Endothelial cell of umbilical vein (primary cell): ENCODE measurements around the gene DENND1A. TPM values are rescaled to one million over a fixed set of nuclear protein-coding genes. Genes with fewer than 3 reads are reported as not detected.

Experiments
- BruUV-seq: library from RNA; stranded (reverse); fragments of 400-500 nt; replicated peaks from 2 replicates; lab custom pipeline; 2021; lab: Mats Ljungman, UMichigan
- CTCF ChIA-PET: fragments of 300-600, 350-600 bp; sonication (Branson Sonifier 250); formaldehyde crosslinking; loops from one replicate; lab custom pipeline; 2021; ENCODE audit warnings: antibody characterized with exemption, inconsistent platforms; lab: Charles Lee
- POLR2A ChIA-PET: fragments of 300-600, 350-600 bp; sonication (Branson Sonifier 250); formaldehyde crosslinking; loops from one replicate; lab custom pipeline; 2021; ENCODE audit warnings: antibody characterized with exemption, inconsistent platforms; lab: Charles Lee
- DNase-seq: peaks from one replicate; pipeline ENCODE4 v3.0.0-alpha.2; 2011; ENCODE audit warnings: low read depth, low spot score
- FAIRE-seq: peaks from 2 replicates; lab custom pipeline; 2011; peaks lifted over from hg19 to GRCh38; lab: Jason Lieb, UNC
- H2AFZ ChIP-seq: 2 replicates; pipeline ENCODE4 v1.6.0; 2012; ENCODE audit warnings: low read depth, low read length, control low read depth, inconsistent platforms
- H3K27ac ChIP-seq: 2 replicates; pipeline ENCODE4 v1.5.1; 2011; ENCODE audit warnings: low read depth, mild to moderate bottlenecking, control low read depth, low read length, moderate library complexity; ENCODE audit not compliant: insufficient read depth
- H3K27me3 ChIP-seq, 2 experiments: 2 replicates each; pipeline versions ENCODE4 v1.6.0 to v1.6.1; 2011; ENCODE audit warnings: low read length in 2 of 2, mixed read lengths in 1 of 2; ENCODE audit not compliant: control insufficient read depth in 2 of 2, insufficient read depth in 2 of 2
- H3K36me3 ChIP-seq, 2 experiments: 2 replicates in 1 of 2; 3 replicates in 1 of 2; pipeline ENCODE4 v1.5.1; 2011; ENCODE audit warnings: low read length in 2 of 2, mild to moderate bottlenecking in 1 of 2, moderate library complexity in 1 of 2; ENCODE audit not compliant: control insufficient read depth in 2 of 2, insufficient read depth in 2 of 2; ENCODE audit errors: extremely low read depth in 1 of 2
- H3K4me1 ChIP-seq: 3 replicates; pipeline ENCODE4 v1.5.1; 2011; ENCODE audit warnings: mild to moderate bottlenecking, low read length; ENCODE audit not compliant: control insufficient read depth, insufficient read depth; ENCODE audit errors: extremely low read depth
- H3K4me2 ChIP-seq: 2 replicates; pipeline ENCODE4 v1.6.1; 2011; ENCODE audit warnings: low read length, control low read depth, mixed read lengths; ENCODE audit not compliant: insufficient read depth
- H3K4me3 ChIP-seq, 3 experiments: fragments of 200-600 bp in 1 of 3; sonication (generic), shearing (Covaris generic) in 1 of 3; replicated peaks in 1 of 3; 2 replicates each; pipeline ENCODE4 v1.5.1; 2011 to 2016; ENCODE audit warnings: control low read depth in 3 of 3, low read length in 3 of 3, mild to moderate bottlenecking in 2 of 3, inconsistent platforms in 1 of 3, low read depth in 1 of 3, moderate library complexity in 1 of 3; ENCODE audit not compliant: insufficient read depth in 1 of 3
- H3K79me2 ChIP-seq: 2 replicates; pipeline ENCODE4 v1.6.0; 2012; ENCODE audit warnings: low read length, inconsistent platforms; ENCODE audit not compliant: control insufficient read depth, insufficient read depth
- H3K9ac ChIP-seq: replicated peaks from 2 replicates; pipeline ENCODE3; 2011; ENCODE audit warnings: low read length, control low read depth; ENCODE audit not compliant: insufficient read depth; ENCODE audit errors: extremely low read depth
- H3K9me1 ChIP-seq: replicated peaks from 3 replicates; pipeline ENCODE4 v1.6.0; 2011; ENCODE audit warnings: mild to moderate bottlenecking, low read length; ENCODE audit not compliant: control insufficient read depth, insufficient read depth; ENCODE audit errors: extremely low read depth
- H3K9me3 ChIP-seq: replicated peaks from 2 replicates; pipeline ENCODE4 v1.5.1; 2012; ENCODE audit warnings: low read length, inconsistent platforms; ENCODE audit not compliant: control insufficient read depth, insufficient read depth
- H4K20me1 ChIP-seq: replicated peaks from 2 replicates; pipeline ENCODE3; 2011; ENCODE audit warnings: mild to moderate bottlenecking, low read length; ENCODE audit not compliant: control insufficient read depth, insufficient read depth; ENCODE audit errors: extremely low read depth
- EZH2 ChIP-seq: IDR thresholded peaks from 2 replicates; pipeline ENCODE4 v1.6.1; 2012; ENCODE audit warnings: borderline replicate concordance, low read depth, mild to moderate bottlenecking, moderate library complexity, low read length, inconsistent platforms; ENCODE audit not compliant: severe bottlenecking
- FOS ChIP-seq: IDR thresholded peaks from 2 replicates; pipeline ENCODE4 v1.6.1; 2011; ENCODE audit warnings: mild to moderate bottlenecking, low read length, moderate library complexity, borderline replicate concordance; ENCODE audit not compliant: insufficient read depth
- GATA2 ChIP-seq: IDR thresholded peaks from 2 replicates; pipeline ENCODE4 v1.7.0; 2011; ENCODE audit warnings: low read depth, mild to moderate bottlenecking, moderate library complexity, mixed read lengths, low read length; ENCODE audit not compliant: insufficient read length, insufficient read depth
- JUN ChIP-seq: IDR thresholded peaks from 2 replicates; pipeline ENCODE4 v1.6.1; 2011; ENCODE audit warnings: borderline replicate concordance, low read depth; ENCODE audit not compliant: insufficient read length, insufficient read depth
- MYC ChIP-seq: IDR thresholded peaks from one replicate; pipeline ENCODE4 v1.6.1; 2011; ENCODE audit warnings: mild to moderate bottlenecking, low read depth, low read length
- POLR2A ChIP-seq: IDR thresholded peaks from 2 replicates; pipeline ENCODE4 v1.6.1; 2012; ENCODE audit warnings: low read depth, mild to moderate bottlenecking, control low read depth, low read length
- POLR2AphosphoS5 ChIP-seq: IDR thresholded peaks from 2 replicates; pipeline ENCODE4 v1.6.1; 2012; ENCODE audit warnings: low read depth, mild to moderate bottlenecking, control low read depth, low read length, moderate library complexity; ENCODE audit not compliant: insufficient read depth
- dilution Hi-C: fragments of 300-500 bp; cut with MboI; formaldehyde crosslinking; loops from one replicate; pipeline ENCODE4 v1.15.0; 2019; ENCODE audit warnings: low sequenced_read_pairs; ENCODE audit not compliant: extremely low pct_ligation_motif_present
- intact Hi-C: fragments of 100-400 bp; cut with micrococcal nuclease; formaldehyde crosslinking; loops from one replicate; pipeline ENCODE4 v1.10.0; 2022
- polyA plus RNA-seq, 4 experiments: library from polyadenylated mRNA; depleted of rRNA in 3 of 4; stranded (reverse) in 3 of 4; unstranded in 1 of 4; fragments of >200 nt; gene quantifications; 2 replicates each; pipeline versions ENCODE4 v1.2.1 to v1.2.3, GENCODE V29; 2011 to 2012; ENCODE audit warnings: missing spikeins in 1 of 4
- total RNA-seq: library from RNA; stranded (reverse); gene quantifications from 2 replicates; pipeline ENCODE4 v1.2.3, GENCODE V29; 2021
- TF ChIP-seq, protein P1 (sequence below), 2 donors: IDR thresholded peaks; 1 replicate in 1 of 2; 2 replicates in 1 of 2; pipeline ENCODE4 v1.5.1; 2011; ENCODE audit warnings: low read length in 2 of 2, mild to moderate bottlenecking in 2 of 2, moderate library complexity in 2 of 2, control low read depth in 1 of 2, inconsistent platforms in 1 of 2, low read depth in 1 of 2; ENCODE audit not compliant: insufficient read depth in 1 of 2; ENCODE audit errors: extremely low read depth in 1 of 2
- TF ChIP-seq, protein P2 (sequence below): IDR thresholded peaks from 2 replicates; pipeline ENCODE4 v1.6.1; 2011; ENCODE audit not compliant: insufficient read depth, insufficient read length

Gene DENND1A
- total and polyA plus RNA-seq, 2 donors (not counting 3 experiments of a cell fraction or from before 2014, with no cell fraction given): 18.5 to 24.5 TPM

DNA sequence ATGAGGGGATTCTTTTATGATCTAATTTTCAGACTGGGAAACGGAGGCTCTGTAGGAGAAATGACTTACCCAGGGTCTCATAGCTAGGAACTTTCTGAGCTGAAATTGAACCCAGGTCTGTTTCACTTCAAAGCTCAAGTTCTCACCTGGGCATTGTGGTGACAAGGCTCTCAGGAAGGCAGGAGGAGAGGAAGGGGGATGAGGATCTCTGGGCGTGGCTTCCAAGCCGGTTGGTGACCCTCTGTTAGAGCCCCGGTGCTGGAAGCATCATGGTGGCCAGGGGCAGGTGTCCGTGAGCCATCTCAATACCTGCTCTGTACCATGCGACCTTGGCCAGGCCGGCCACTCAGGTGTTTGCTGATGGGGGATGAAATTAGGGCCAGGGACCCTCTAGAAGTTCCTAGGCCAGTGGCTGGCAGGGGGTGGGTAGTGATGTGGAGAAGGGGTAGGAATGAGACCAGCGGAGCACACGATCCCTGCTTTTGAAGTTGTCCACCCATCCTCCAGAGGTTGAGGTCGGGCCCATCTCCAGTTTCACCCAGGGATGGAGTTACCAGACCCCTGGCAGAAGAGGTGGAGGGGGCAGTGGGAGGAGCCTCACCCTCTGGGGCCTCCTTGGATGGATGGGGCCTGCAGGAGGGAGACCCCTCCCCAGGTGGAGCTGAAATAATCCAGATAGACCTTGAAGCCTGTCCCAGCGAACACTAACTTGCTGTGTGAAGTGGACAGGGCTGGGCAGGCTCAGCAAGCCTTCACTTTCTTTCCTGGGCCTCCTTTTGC is 568.0 kb downstream of the DENND1A start:
- Histone ChIP-seq H3K9me1 (no peaks in the 10 kb centered on the region), H3K27me3 (no peaks in the 10 kb centered on the region), H3K4me1 (no peaks in the 10 kb centered on the region), H4K20me1 (no peaks in the 10 kb centered on the region), H3K27ac (no peak overlapping the region), H3K4me2 (no peak overlapping the region), H3K36me3 (no peaks in the 10 kb centered on the region), H3K4me3 (no peak overlapping the region), H3K79me2 (no peaks in the 10 kb centered on the region), H3K9ac (no peak overlapping the region), H2AFZ (no peak overlapping the region), H3K9me3 (no peaks in the 10 kb centered on the region)
- CTCF ChIA-PET: interaction anchor here (0.7 to 1.0 kb wide), 2 partner anchors 22 to 236 kb away, joined by 3 read pairs; no protein-coding TSS in a partner anchor
- intact Hi-C loops: no loop called here
- FAIRE-seq (no peak), DNase-seq (no peak)
- TF ChIP-seq MYC: no peak
- POLR2A ChIA-PET: no interaction called here
- dilution Hi-C loops: no loop called here
- no TSS peak for BruUV-seq

DNA sequence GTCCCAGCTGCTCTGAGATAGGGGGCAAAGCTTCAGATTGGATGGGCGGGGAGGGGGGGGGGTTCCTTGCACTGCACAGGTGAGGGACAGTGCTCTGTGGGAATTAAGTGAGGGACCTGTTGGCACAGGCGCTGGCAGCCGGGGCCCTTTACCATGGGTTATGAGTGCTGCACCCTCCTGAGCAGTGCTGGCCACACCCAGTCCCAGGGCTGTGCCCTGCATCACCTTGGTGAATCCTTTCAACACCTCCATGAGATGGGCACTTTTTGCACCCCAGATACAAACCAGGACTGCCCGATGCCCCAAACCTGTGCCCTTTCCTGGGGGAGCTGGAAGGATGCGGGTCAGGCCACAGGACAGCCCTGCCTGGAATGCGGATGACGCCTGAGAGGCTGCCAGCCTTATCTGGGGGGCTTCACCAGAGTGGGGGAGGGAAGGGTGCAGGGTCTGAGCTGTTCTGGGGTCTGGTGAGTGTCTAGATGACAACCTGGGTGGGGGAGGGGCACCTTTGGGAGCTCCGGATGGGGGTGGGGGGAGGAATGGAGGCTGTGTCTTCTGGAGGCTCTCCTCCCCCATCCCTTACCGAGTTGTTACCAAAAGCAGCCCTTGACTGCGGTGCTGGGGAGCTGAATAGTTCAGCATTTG is 568.7 kb downstream of the DENND1A start:
- FAIRE-seq (no peak), DNase-seq (no peak)
- H3K9me1 ChIP-seq: no peaks in the 10 kb centered on the region
- H3K9ac ChIP-seq: no peak overlapping the region
- H3K4me3 ChIP-seq: no peak overlapping the region
- H3K4me2 ChIP-seq: no peak overlapping the region
- H3K4me1 ChIP-seq: no peaks in the 10 kb centered on the region
- intact Hi-C loops (no loop called here), dilution Hi-C loops (no loop called here)
- TF ChIP-seq MYC (no peak), EZH2 (no peak), JUN (no peak), GATA2 (no peak), POLR2AphosphoS5 (no peak), POLR2A (no peak), FOS (no peak)
- TF ChIP-seq, protein P1, sequence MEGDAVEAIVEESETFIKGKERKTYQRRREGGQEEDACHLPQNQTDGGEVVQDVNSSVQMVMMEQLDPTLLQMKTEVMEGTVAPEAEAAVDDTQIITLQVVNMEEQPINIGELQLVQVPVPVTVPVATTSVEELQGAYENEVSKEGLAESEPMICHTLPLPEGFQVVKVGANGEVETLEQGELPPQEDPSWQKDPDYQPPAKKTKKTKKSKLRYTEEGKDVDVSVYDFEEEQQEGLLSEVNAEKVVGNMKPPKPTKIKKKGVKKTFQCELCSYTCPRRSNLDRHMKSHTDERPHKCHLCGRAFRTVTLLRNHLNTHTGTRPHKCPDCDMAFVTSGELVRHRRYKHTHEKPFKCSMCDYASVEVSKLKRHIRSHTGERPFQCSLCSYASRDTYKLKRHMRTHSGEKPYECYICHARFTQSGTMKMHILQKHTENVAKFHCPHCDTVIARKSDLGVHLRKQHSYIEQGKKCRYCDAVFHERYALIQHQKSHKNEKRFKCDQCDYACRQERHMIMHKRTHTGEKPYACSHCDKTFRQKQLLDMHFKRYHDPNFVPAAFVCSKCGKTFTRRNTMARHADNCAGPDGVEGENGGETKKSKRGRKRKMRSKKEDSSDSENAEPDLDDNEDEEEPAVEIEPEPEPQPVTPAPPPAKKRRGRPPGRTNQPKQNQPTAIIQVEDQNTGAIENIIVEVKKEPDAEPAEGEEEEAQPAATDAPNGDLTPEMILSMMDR (IDR thresholded peaks at IDR 0.05; ENCODE audit: extremely low read depth in 1 of 2, insufficient read depth in 1 of 2, low read depth in 1 of 2, low read length in 2 of 2): no peak
- TF ChIP-seq, protein P2, sequence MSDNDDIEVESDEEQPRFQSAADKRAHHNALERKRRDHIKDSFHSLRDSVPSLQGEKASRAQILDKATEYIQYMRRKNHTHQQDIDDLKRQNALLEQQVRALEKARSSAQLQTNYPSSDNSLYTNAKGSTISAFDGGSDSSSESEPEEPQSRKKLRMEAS: no peak
- no peaks in the 10 kb centered on the region for H3K79me2 ChIP-seq
- ChIA-PET CTCF (interaction anchor here (0.7 kb wide), 1 partner anchor 235 kb away, joined by 3 read pairs; no protein-coding TSS in a partner anchor), POLR2A (no interaction called here)
- H3K36me3 ChIP-seq: no peaks in the 10 kb centered on the region
- no peaks in the 10 kb centered on the region for H4K20me1 ChIP-seq
- H3K9me3 ChIP-seq: no peaks in the 10 kb centered on the region
- BruUV-seq: no TSS peak
- no peaks in the 10 kb centered on the region for H3K27me3 ChIP-seq
- no peak overlapping the region for H2AFZ ChIP-seq
- no peak overlapping the region for H3K27ac ChIP-seq
